Caco-2 (cell line): ENCODE results near the gene FZD2. TPM values are rescaled to one million over a fixed set of nuclear protein-coding genes. Genes with fewer than 3 reads are reported as not detected.

ENCODE experiments used
- BruUV-seq: library from RNA; stranded (reverse); fragments of 400-500 nt; replicated peaks from 2 replicates; lab custom pipeline; 2021; lab: Mats Ljungman, UMichigan
- CTCF ChIA-PET: fragments of 300-600 bp; sonication (Branson Sonifier 250); formaldehyde crosslinking; loops from one replicate; lab custom pipeline; 2022; ENCODE audit warnings: antibody characterized with exemption; lab: Charles Lee
- POLR2A ChIA-PET: fragments of 300-600 bp; sonication (Branson Sonifier 250); formaldehyde crosslinking; loops from one replicate; lab custom pipeline; 2022; ENCODE audit warnings: antibody characterized with exemption; lab: Charles Lee
- DNase-seq, 2 experiments: peaks; one replicate each; pipeline versions ENCODE4 v3.0.0 to v3.0.0-alpha.2; 2020 to 2022
- H3K27me3 ChIP-seq: replicated peaks from 2 replicates; pipeline ENCODE4 v1.6.0; 2011; ENCODE audit warnings: low read length; ENCODE audit not compliant: control insufficient read depth, insufficient read depth
- H3K36me3 ChIP-seq: 2 replicates; pipeline ENCODE4 v1.5.1; 2011; ENCODE audit warnings: low read length; ENCODE audit not compliant: control insufficient read depth, insufficient read depth
- H3K4me1 ChIP-seq: fragments of 250-450 bp; sonication (Bioruptor Pico); 2 replicates; pipeline ENCODE4 v1.5.1; 2020; ENCODE audit warnings: mild to moderate bottlenecking
- H3K4me3 ChIP-seq: 2 replicates; pipeline ENCODE4 v1.5.1; 2011; ENCODE audit warnings: low read depth, mild to moderate bottlenecking, control low read depth, low read length
- H3K9me3 ChIP-seq: fragments of 250-450 bp; sonication (Bioruptor Pico); 2 replicates; pipeline ENCODE4 v1.5.1; 2020; ENCODE audit warnings: mild to moderate bottlenecking, moderate library complexity
- H3K27ac Mint-ChIP-seq: one replicate; pipeline ENCODE4 v1.8.0; 2022; ENCODE audit warnings: mixed read lengths; ENCODE audit not compliant: unreplicated experiment
- H3K27me3 Mint-ChIP-seq: one replicate; pipeline ENCODE4 v1.8.0; 2022; ENCODE audit warnings: mixed read lengths; ENCODE audit not compliant: insufficient read depth, unreplicated experiment
- H3K36me3 Mint-ChIP-seq: one replicate; pipeline ENCODE4 v1.8.0; 2022; ENCODE audit warnings: mild to moderate bottlenecking, mixed read lengths; ENCODE audit not compliant: insufficient read depth, unreplicated experiment
- H3K4me1 Mint-ChIP-seq: one replicate; pipeline ENCODE4 v1.8.0; 2022; ENCODE audit warnings: low read depth, mixed read lengths; ENCODE audit not compliant: unreplicated experiment
- H3K4me3 Mint-ChIP-seq: one replicate; pipeline ENCODE4 v1.8.0; 2022; ENCODE audit warnings: mild to moderate bottlenecking, moderate library complexity, mixed read lengths; ENCODE audit not compliant: unreplicated experiment
- H3K9me3 Mint-ChIP-seq: one replicate; pipeline ENCODE4 v1.8.0; 2022; ENCODE audit warnings: mixed read lengths; ENCODE audit not compliant: unreplicated experiment
- intact Hi-C: fragments of 100-400 bp; cut with micrococcal nuclease; formaldehyde crosslinking; loops from one replicate; pipeline ENCODE4 v1.10.0; 2022; ENCODE audit not compliant: unreplicated experiment
- total RNA-seq: library from RNA; stranded (reverse); gene quantifications from 2 replicates; pipeline ENCODE4 v1.2.3, GENCODE V29; 2022
- TF ChIP-seq, protein P1 (sequence below), 2 experiments: fragments of 200-600 bp in 1 of 2; IDR thresholded peaks; 1 replicate in 1 of 2; 2 replicates in 1 of 2; pipeline versions ENCODE4 v1.5.1 to v1.8.0; 2011 to 2022; ENCODE audit warnings: antibody characterized with exemption in 1 of 2, control low read depth in 1 of 2, inconsistent platforms in 1 of 2, low read depth in 1 of 2, low read length in 1 of 2, mild to moderate bottlenecking in 1 of 2, moderate library complexity in 1 of 2; ENCODE audit not compliant: insufficient read depth in 1 of 2, severe bottlenecking in 1 of 2, unreplicated experiment in 1 of 2

FZD2 gene
- total RNA-seq, 1 experiment from 2014 or later = 39.5 TPM

DNA sequence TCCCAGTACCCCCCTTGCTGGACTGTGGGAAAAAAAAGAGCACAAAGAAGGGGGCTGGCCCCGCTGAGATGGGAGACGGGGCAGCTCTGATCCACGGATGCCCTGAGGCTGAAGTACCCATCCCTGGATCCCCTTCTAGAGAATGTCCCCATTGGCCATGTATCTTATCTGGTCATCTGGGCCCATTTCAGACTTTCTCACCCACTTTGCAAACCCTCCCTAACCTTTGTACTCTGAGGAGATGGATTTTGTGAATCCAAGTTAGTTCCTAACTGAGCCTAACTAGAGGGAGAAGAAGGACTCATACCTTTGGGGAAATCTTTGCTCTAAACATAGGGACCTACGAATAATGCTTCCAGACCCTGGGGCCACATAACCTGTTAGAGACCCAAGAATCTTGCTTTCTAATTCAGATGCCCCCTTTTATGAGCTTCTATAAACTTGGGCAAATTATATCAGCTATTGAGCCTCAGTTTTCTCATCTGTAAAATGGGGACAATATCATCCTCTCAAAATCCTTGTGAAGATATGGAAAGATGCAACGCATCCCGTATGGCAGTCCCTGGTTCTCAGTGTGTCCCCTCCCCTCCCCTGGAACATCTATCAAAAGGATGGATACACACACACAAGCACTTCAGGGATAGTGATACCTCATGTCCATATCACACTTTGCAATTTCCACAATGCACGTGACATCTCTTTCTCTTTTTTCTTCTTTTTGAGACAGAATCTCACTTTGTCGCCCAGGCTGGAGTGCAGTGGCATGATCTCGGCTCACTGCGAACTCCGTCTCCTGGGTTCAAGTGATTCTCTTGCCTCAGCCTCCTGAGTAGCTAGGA is 16.8 kb upstream of the FZD2 start:
- no peak overlapping the region for H3K4me3 Mint-ChIP-seq
- ChIA-PET POLR2A (no interaction called here), CTCF (interaction anchor here (0.5 to 0.6 kb wide), 2 partner anchors 201 to 1100 kb away, joined by 3 read pairs; no protein-coding TSS in a partner anchor)
- TF ChIP-seq, protein P1, sequence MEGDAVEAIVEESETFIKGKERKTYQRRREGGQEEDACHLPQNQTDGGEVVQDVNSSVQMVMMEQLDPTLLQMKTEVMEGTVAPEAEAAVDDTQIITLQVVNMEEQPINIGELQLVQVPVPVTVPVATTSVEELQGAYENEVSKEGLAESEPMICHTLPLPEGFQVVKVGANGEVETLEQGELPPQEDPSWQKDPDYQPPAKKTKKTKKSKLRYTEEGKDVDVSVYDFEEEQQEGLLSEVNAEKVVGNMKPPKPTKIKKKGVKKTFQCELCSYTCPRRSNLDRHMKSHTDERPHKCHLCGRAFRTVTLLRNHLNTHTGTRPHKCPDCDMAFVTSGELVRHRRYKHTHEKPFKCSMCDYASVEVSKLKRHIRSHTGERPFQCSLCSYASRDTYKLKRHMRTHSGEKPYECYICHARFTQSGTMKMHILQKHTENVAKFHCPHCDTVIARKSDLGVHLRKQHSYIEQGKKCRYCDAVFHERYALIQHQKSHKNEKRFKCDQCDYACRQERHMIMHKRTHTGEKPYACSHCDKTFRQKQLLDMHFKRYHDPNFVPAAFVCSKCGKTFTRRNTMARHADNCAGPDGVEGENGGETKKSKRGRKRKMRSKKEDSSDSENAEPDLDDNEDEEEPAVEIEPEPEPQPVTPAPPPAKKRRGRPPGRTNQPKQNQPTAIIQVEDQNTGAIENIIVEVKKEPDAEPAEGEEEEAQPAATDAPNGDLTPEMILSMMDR (IDR thresholded peaks at IDR 0.05; ENCODE audit: insufficient read depth in 1 of 2, low read depth in 1 of 2, low read length in 1 of 2, severe bottlenecking in 1 of 2, unreplicated experiment in 1 of 2) = no peak
- no peaks in the 10 kb centered on the region for H3K36me3 ChIP-seq
- peaks cover 57% of the 10 kb centered on the region for H3K4me1 Mint-ChIP-seq
- peak overlapping the region; percentile 98 for H3K27ac Mint-ChIP-seq
- DNase-seq = no peak
- H3K9me3 ChIP-seq = no peaks in the 10 kb centered on the region
- no peaks in the 10 kb centered on the region for H3K27me3 ChIP-seq
- no peaks in the 10 kb centered on the region for H3K27me3 Mint-ChIP-seq
- peaks cover 36% of the 10 kb centered on the region for H3K36me3 Mint-ChIP-seq
- intact Hi-C loops = no loop called here
- no TSS peak for BruUV-seq
- no peak overlapping the region for H3K4me3 ChIP-seq
- no peaks in the 10 kb centered on the region for H3K9me3 Mint-ChIP-seq
- H3K4me1 ChIP-seq = peaks cover 62% of the 10 kb centered on the region

DNA sequence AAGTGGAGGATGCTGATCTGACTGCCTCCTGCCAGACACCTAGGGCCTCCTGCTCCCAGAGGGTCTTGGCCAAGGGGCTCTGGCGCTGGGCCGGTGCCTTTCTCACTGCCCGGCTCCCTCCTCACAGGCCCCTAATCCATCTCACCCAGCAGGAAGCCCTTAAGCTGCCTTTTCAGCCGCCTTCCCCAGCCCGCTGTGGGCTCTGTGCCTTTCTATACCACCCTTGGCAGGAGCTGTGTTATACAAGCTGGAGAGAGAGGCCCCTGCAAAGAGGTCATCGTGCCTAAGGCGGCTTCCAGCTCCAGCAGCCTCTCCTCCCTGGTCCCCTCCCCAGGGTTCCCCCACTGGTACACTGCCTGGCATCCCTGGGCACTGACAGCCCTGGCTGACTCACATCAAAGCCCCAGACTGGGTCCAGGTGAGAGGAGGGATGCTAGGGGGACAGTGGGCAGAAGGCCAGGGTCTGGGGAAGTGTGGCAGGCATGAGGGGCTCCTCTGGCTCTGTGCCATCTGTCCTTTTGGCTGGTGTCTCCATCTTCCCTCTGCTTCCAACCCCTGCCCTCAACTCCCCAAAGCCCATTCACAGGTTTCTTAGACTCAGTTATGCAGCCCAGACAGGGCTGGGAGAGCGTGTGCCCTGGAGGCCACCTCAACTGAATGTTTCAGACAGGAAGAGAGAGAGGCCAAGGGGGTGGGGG is 15.3 kb upstream of the FZD2 start:
- ChIA-PET CTCF (interaction anchor here (0.9 kb wide), 1 partner anchor 8 kb away, joined by 4 read pairs; no protein-coding TSS in a partner anchor), POLR2A (no interaction called here)
- H3K27me3 Mint-ChIP-seq = no peaks in the 10 kb centered on the region
- Histone ChIP-seq H3K27me3 (no peaks in the 10 kb centered on the region), H3K4me1 (peaks cover 58% of the 10 kb centered on the region), H3K36me3 (no peaks in the 10 kb centered on the region), H3K9me3 (no peaks in the 10 kb centered on the region), H3K4me3 (no peak overlapping the region)
- no TSS peak for BruUV-seq
- H3K27ac Mint-ChIP-seq = peak overlapping the region; percentile 98
- H3K36me3 Mint-ChIP-seq = peaks cover 36% of the 10 kb centered on the region
- DNase-seq = peak in 1 of 2 experiments; percentile 19
- H3K4me3 Mint-ChIP-seq = peak overlapping the region; percentile 45
- H3K4me1 Mint-ChIP-seq = peaks cover 50% of the 10 kb centered on the region
- intact Hi-C loops = loop anchor here (2.0 kb wide), 1 partner anchor 45 kb away; no protein-coding TSS in a partner anchor
- H3K9me3 Mint-ChIP-seq = no peaks in the 10 kb centered on the region
- TF ChIP-seq, protein P1 (IDR thresholded peaks at IDR 0.05; ENCODE audit: insufficient read depth in 1 of 2, low read depth in 1 of 2, low read length in 1 of 2, severe bottlenecking in 1 of 2, unreplicated experiment in 1 of 2) = no peak
